Endothelial cell of umbilical vein (primary cell): ENCODE measurements around the gene LRIG1. TPM values are rescaled to one million over a fixed set of nuclear protein-coding genes. Genes with fewer than 3 reads are reported as not detected.

Experiments
- BruUV-seq: library from RNA; stranded (reverse); fragments of 400-500 nt; replicated peaks from 2 replicates; lab custom pipeline; 2021; lab: Mats Ljungman, UMichigan
- CTCF ChIA-PET: fragments of 300-600, 350-600 bp; sonication (Branson Sonifier 250); formaldehyde crosslinking; loops from one replicate; lab custom pipeline; 2021; ENCODE audit warnings: antibody characterized with exemption, inconsistent platforms; lab: Charles Lee
- POLR2A ChIA-PET: fragments of 300-600, 350-600 bp; sonication (Branson Sonifier 250); formaldehyde crosslinking; loops from one replicate; lab custom pipeline; 2021; ENCODE audit warnings: antibody characterized with exemption, inconsistent platforms; lab: Charles Lee
- DNase-seq: peaks from one replicate; pipeline ENCODE4 v3.0.0-alpha.2; 2011; ENCODE audit warnings: low read depth, low spot score
- FAIRE-seq: peaks from 2 replicates; lab custom pipeline; 2011; peaks lifted over from hg19 to GRCh38; lab: Jason Lieb, UNC
- H2AFZ ChIP-seq: 2 replicates; pipeline ENCODE4 v1.6.0; 2012; ENCODE audit warnings: low read depth, low read length, control low read depth, inconsistent platforms
- H3K27ac ChIP-seq: 2 replicates; pipeline ENCODE4 v1.5.1; 2011; ENCODE audit warnings: low read depth, mild to moderate bottlenecking, control low read depth, low read length, moderate library complexity; ENCODE audit not compliant: insufficient read depth
- H3K27me3 ChIP-seq, 2 experiments: 2 replicates each; pipeline versions ENCODE4 v1.6.0 to v1.6.1; 2011; ENCODE audit warnings: low read length in 2 of 2, mixed read lengths in 1 of 2; ENCODE audit not compliant: control insufficient read depth in 2 of 2, insufficient read depth in 2 of 2
- H3K36me3 ChIP-seq, 2 experiments: 2 replicates in 1 of 2; 3 replicates in 1 of 2; pipeline ENCODE4 v1.5.1; 2011; ENCODE audit warnings: low read length in 2 of 2, mild to moderate bottlenecking in 1 of 2, moderate library complexity in 1 of 2; ENCODE audit not compliant: control insufficient read depth in 2 of 2, insufficient read depth in 2 of 2; ENCODE audit errors: extremely low read depth in 1 of 2
- H3K4me1 ChIP-seq: 3 replicates; pipeline ENCODE4 v1.5.1; 2011; ENCODE audit warnings: mild to moderate bottlenecking, low read length; ENCODE audit not compliant: control insufficient read depth, insufficient read depth; ENCODE audit errors: extremely low read depth
- H3K4me2 ChIP-seq: 2 replicates; pipeline ENCODE4 v1.6.1; 2011; ENCODE audit warnings: low read length, control low read depth, mixed read lengths; ENCODE audit not compliant: insufficient read depth
- H3K4me3 ChIP-seq, 3 experiments: fragments of 200-600 bp in 1 of 3; sonication (generic), shearing (Covaris generic) in 1 of 3; replicated peaks in 1 of 3; 2 replicates each; pipeline ENCODE4 v1.5.1; 2011 to 2016; ENCODE audit warnings: control low read depth in 3 of 3, low read length in 3 of 3, mild to moderate bottlenecking in 2 of 3, inconsistent platforms in 1 of 3, low read depth in 1 of 3, moderate library complexity in 1 of 3; ENCODE audit not compliant: insufficient read depth in 1 of 3
- H3K79me2 ChIP-seq: 2 replicates; pipeline ENCODE4 v1.6.0; 2012; ENCODE audit warnings: low read length, inconsistent platforms; ENCODE audit not compliant: control insufficient read depth, insufficient read depth
- H3K9ac ChIP-seq: replicated peaks from 2 replicates; pipeline ENCODE3; 2011; ENCODE audit warnings: low read length, control low read depth; ENCODE audit not compliant: insufficient read depth; ENCODE audit errors: extremely low read depth
- H3K9me1 ChIP-seq: replicated peaks from 3 replicates; pipeline ENCODE4 v1.6.0; 2011; ENCODE audit warnings: mild to moderate bottlenecking, low read length; ENCODE audit not compliant: control insufficient read depth, insufficient read depth; ENCODE audit errors: extremely low read depth
- H3K9me3 ChIP-seq: replicated peaks from 2 replicates; pipeline ENCODE4 v1.5.1; 2012; ENCODE audit warnings: low read length, inconsistent platforms; ENCODE audit not compliant: control insufficient read depth, insufficient read depth
- H4K20me1 ChIP-seq: replicated peaks from 2 replicates; pipeline ENCODE3; 2011; ENCODE audit warnings: mild to moderate bottlenecking, low read length; ENCODE audit not compliant: control insufficient read depth, insufficient read depth; ENCODE audit errors: extremely low read depth
- GATA2 ChIP-seq: IDR thresholded peaks from 2 replicates; pipeline ENCODE4 v1.7.0; 2011; ENCODE audit warnings: low read depth, mild to moderate bottlenecking, moderate library complexity, mixed read lengths, low read length; ENCODE audit not compliant: insufficient read length, insufficient read depth
- JUN ChIP-seq: IDR thresholded peaks from 2 replicates; pipeline ENCODE4 v1.6.1; 2011; ENCODE audit warnings: borderline replicate concordance, low read depth; ENCODE audit not compliant: insufficient read length, insufficient read depth
- MYC ChIP-seq: IDR thresholded peaks from one replicate; pipeline ENCODE4 v1.6.1; 2011; ENCODE audit warnings: mild to moderate bottlenecking, low read depth, low read length
- POLR2A ChIP-seq: IDR thresholded peaks from 2 replicates; pipeline ENCODE4 v1.6.1; 2012; ENCODE audit warnings: low read depth, mild to moderate bottlenecking, control low read depth, low read length
- POLR2AphosphoS5 ChIP-seq: IDR thresholded peaks from 2 replicates; pipeline ENCODE4 v1.6.1; 2012; ENCODE audit warnings: low read depth, mild to moderate bottlenecking, control low read depth, low read length, moderate library complexity; ENCODE audit not compliant: insufficient read depth
- dilution Hi-C: fragments of 300-500 bp; cut with MboI; formaldehyde crosslinking; loops from one replicate; pipeline ENCODE4 v1.15.0; 2019; ENCODE audit warnings: low sequenced_read_pairs; ENCODE audit not compliant: extremely low pct_ligation_motif_present
- intact Hi-C: fragments of 100-400 bp; cut with micrococcal nuclease; formaldehyde crosslinking; loops from one replicate; pipeline ENCODE4 v1.10.0; 2022
- polyA plus RNA-seq, 4 experiments: library from polyadenylated mRNA; depleted of rRNA in 3 of 4; stranded (reverse) in 3 of 4; unstranded in 1 of 4; fragments of >200 nt; gene quantifications; 2 replicates each; pipeline versions ENCODE4 v1.2.1 to v1.2.3, GENCODE V29; 2011 to 2012; ENCODE audit warnings: missing spikeins in 1 of 4
- total RNA-seq: library from RNA; stranded (reverse); gene quantifications from 2 replicates; pipeline ENCODE4 v1.2.3, GENCODE V29; 2021
- TF ChIP-seq, protein P1 (sequence below), 2 donors: IDR thresholded peaks; 1 replicate in 1 of 2; 2 replicates in 1 of 2; pipeline ENCODE4 v1.5.1; 2011; ENCODE audit warnings: low read length in 2 of 2, mild to moderate bottlenecking in 2 of 2, moderate library complexity in 2 of 2, control low read depth in 1 of 2, inconsistent platforms in 1 of 2, low read depth in 1 of 2; ENCODE audit not compliant: insufficient read depth in 1 of 2; ENCODE audit errors: extremely low read depth in 1 of 2

The LRIG1 gene
- total and polyA plus RNA-seq, 2 donors (not counting 3 experiments of a cell fraction or from before 2014, with no cell fraction given), result 50.3 to 52.2 TPM

- Histone ChIP-seq H3K79me2 (peaks cover 65% of the 10 kb centered on the region), H4K20me1 (no peaks in the 10 kb centered on the region), H3K4me3 (no peak overlapping the region), H3K4me2 (no peak overlapping the region), H3K9me3 (no peaks in the 10 kb centered on the region), H3K4me1 (peaks cover 38% of the 10 kb centered on the region), H3K9me1 (peaks cover 2% of the 10 kb centered on the region), H3K9ac (no peak overlapping the region), H3K27me3 (no peaks in the 10 kb centered on the region), H3K27ac (no peak overlapping the region), H3K36me3 (no peaks in the 10 kb centered on the region), H2AFZ (no peak overlapping the region)
- DNase-seq, result no peak
- ChIA-PET POLR2A (no interaction called here), CTCF (interaction anchor here (1.0 to 1.9 kb wide), 3 partner anchors 44 to 327 kb away, joined by 3 to 5 read pairs (median 4); no protein-coding TSS in a partner anchor)
- FAIRE-seq, result no peak
- BruUV-seq, result no TSS peak
- intact Hi-C loops, result no loop called here
- TF ChIP-seq JUN (no peak), MYC (no peak), GATA2 (no peak), POLR2AphosphoS5 (no peak), POLR2A (no peak)
- TF ChIP-seq, protein P1, sequence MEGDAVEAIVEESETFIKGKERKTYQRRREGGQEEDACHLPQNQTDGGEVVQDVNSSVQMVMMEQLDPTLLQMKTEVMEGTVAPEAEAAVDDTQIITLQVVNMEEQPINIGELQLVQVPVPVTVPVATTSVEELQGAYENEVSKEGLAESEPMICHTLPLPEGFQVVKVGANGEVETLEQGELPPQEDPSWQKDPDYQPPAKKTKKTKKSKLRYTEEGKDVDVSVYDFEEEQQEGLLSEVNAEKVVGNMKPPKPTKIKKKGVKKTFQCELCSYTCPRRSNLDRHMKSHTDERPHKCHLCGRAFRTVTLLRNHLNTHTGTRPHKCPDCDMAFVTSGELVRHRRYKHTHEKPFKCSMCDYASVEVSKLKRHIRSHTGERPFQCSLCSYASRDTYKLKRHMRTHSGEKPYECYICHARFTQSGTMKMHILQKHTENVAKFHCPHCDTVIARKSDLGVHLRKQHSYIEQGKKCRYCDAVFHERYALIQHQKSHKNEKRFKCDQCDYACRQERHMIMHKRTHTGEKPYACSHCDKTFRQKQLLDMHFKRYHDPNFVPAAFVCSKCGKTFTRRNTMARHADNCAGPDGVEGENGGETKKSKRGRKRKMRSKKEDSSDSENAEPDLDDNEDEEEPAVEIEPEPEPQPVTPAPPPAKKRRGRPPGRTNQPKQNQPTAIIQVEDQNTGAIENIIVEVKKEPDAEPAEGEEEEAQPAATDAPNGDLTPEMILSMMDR (IDR thresholded peaks at IDR 0.05; ENCODE audit: extremely low read depth in 1 of 2, insufficient read depth in 1 of 2, low read depth in 1 of 2, low read length in 2 of 2), result no peak
- dilution Hi-C loops, result no loop called here
These were observed 5.7 kb downstream of the LRIG1 start for GRCh38 chr3:66494959-66495667.
